Measurements from ENCODE around the gene TRIM39.
"Not testable (repeated sequence)": the region's sequence is repeated elsewhere in the genome, so short reads cannot be mapped to it uniquely, and the experiment has no call there.

TRIM39 gene

DNA sequence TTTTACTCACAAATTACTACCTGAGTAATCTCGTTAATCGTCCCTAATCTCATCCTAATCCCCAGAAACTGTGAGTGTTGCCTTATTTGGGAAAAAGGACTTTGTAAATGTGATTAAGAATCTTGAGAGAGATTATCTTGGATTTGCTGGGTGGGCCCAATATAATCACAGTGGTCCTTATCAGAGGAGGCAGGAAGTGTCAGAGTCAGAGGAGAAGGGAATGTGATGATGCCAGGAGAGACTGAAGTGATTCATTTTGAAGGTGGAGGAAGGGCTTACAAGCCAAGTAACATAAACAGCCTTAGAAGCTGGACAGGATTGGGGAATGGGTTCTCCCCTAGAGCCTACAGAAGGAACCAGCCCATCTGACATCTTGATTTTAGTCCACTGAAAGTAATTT lies 34.9 kb downstream of the TRIM39 start:
- DNase-seq (ENCODE audit: low read depth, low spot score), result no peak

DNA sequence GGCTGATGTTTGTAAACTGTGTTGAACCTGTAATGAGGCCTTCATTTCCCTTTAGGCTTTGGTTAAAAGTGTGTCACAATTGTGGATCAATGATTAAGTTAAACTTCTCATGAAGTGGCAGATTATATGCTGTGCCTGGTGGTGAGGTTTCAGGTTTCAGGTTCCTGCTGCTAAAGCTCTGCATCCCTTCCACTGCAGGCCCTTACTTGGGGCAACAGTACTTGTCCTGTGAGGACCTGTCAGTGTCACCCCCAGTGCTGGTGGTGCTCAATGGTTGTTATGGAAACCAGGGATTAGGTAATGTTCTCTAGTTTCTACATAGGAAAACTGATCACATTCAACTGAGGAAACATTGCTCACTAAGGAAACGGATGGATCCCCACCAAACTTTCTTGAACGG lies 36.7 kb downstream of the TRIM39 start:
- DNase-seq (ENCODE audit: low read depth, low spot score), result no peak

DNA sequence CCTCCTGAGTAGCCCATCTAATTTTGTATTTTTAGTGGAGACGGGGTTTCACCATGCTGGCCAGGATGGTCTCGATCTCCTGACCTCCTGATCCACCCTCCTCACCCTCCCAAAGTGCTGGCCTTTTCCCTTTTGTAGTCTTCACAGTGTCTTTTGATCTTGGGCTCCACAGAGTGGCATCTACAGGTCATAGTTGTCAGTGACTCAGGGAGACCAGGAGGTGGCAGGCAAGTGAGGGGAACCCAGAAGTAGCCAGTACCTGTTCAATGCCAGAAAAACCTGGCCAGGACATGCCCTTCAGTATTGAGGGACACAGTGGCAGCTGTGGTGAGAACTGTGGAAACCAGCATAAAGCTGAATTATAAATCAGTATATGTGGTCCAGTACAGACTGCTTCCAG lies 37.9 kb downstream of the TRIM39 start:
- no peak for DNase-seq (ENCODE audit: low read depth, low spot score)

DNA sequence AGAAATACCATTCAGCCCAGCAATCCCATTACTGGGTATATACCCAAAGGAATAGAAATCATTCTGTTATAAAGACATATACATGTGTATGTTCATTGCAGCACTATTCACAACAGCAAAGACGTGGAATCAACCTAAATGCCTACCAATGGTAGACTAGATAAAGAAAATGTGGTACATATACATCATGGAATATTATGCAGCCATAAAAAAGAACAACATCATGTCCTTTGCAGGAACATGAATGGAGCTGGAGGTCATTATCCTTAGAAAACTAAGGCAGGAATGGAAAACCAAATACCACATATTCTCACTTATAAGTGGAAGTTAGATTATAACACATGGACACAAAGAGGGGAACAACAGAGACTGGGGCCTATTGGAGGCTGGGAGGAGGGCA lies 42.6 kb downstream of the TRIM39 start:
- DNase-seq (ENCODE audit: low read depth, low spot score), result not testable (repeated sequence)

DNA sequence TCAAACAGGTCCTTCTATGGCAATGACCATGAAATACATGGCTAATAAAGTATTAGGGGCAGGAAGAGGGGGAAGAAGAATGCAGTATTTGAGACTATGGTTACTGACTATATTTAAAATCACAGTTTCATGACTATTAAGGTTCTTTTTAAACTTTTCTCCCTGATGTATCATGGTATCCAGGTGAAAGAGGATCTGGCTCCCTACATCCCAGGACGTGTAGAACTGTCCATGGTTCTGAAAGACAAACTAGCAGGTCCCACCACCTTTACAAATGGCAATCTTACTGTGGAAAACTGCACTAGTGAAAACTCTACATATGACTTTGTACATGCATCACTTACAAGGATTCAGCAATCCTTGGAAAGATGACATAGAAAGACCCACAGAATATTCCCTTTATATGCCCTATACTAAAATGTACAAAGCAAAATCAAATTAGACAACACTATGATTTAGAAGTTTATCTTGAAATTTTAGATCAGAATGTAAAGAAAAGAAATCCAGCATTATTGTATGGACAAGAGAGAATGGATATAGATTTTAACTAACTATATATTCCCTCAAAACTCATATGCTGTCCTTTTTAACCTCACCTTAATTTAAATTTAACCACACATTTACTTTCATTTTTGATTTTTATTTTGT lies 51.7 kb downstream of the TRIM39 start:
- DNase-seq (ENCODE audit: low read depth, low spot score), result no peak

DNA sequence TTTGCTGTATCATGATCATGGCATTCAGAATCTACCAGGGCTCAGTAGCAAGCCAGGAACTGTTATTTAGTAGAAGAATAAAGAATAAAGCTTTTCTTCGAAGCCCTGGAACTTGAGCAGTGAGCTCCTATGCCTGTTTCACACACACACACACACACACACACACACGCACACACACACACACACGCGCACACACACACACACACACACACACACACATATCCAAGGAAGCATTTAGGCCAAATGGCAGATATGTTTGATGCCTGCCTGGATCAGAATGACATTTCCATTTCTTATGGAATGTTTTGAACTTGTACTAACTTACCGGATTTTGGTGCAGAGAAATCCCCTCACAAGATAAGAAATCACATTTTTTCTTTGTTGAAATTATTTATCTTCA lies 53.7 kb downstream of the TRIM39 start:
- no peak for DNase-seq (ENCODE audit: low read depth, low spot score)

DNA sequence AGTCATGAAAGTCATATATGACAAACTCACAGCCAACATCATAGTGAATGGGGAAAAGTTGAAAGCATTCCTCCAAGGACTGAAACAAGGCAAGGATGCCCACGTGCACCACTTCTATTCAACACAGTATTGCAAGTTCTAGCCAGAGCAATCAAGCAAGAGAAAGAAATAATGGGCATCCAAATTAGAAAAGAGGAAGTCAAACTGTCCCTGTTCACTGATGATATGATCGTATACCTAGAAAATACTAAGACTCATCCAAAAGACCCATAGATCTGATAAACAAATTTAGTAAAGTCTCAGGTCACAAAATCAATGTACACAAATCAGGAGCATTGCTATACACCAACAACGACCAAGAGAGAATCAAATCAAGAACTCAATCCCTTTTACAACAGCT lies 59.4 kb downstream of the TRIM39 start:
- no peak for DNase-seq (ENCODE audit: low read depth, low spot score)

DNA sequence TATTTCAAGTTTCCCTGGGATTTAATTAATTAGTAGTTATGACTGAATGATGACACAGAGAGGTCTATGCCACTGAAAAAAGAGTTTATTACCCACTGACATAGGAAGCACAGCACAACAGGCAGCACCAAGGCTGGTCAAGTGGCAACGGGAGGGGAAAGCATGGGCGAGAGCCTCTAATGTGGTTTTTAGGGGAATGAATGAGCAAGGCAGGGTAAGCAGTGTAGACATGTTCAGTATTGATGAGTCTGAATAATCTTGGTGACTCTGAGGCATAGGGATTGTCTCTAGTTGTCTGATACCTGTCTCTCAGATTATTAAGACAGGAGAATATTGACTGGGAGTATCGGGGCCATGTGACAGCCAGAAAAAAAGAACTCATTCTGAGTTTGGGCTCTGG lies 64.5 kb downstream of the TRIM39 start:
- DNase-seq (ENCODE audit: low read depth, low spot score), result no peak

Measured in ELF-1 (cell line).